HG03520 (cell line): Measurements from ENCODE around the gene NEURL1.

Source experiments
- ATAC-seq: cut with Tn5 transposase; IDR thresholded peaks from one replicate; pipeline ENCODE4 v1.9.1; 2021; ENCODE audit warnings: mild to moderate bottlenecking, moderate library complexity; ENCODE audit not compliant: unreplicated experiment

The NEURL1 gene

GRCh38 chr10:103557455-103557854 is 64.0 kb downstream of the NEURL1 start:
- ATAC-seq, result no peak

GRCh38 chr10:103558911-103559310 is 65.4 kb downstream of the NEURL1 start:
- no peak for ATAC-seq

GRCh38 chr10:103559776-103560175 is 66.3 kb downstream of the NEURL1 start:
- ATAC-seq, result no peak

GRCh38 chr10:103560886-103561285 is 67.4 kb downstream of the NEURL1 start:
- ATAC-seq, result no peak

GRCh38 chr10:103562383-103562782 is 68.9 kb downstream of the NEURL1 start:
- ATAC-seq, result no peak

GRCh38 chr10:103563231-103564115 is 70.0 kb downstream of the NEURL1 start:
- no peak for ATAC-seq

DNA sequence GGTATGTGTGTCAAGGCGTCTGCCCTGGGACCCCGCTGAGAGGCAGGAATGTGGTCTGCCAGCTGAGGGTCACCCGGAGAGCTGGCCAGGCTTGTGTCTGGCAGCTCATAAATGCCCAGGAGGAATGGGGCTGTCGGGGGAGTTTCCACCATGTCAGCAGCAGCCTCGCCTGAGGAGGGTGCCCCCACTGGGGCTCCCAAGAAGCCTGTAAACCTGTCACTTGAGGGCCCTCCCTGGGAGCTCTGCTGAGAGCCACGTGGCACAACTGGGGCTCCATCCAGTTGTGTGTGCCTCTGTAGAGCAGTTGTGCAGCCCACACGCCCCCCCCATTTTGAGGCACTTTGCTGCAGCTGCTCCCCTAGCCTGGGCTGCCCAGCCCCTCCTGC is 70.6 kb downstream of the NEURL1 start:
- ATAC-seq, result no peak

DNA sequence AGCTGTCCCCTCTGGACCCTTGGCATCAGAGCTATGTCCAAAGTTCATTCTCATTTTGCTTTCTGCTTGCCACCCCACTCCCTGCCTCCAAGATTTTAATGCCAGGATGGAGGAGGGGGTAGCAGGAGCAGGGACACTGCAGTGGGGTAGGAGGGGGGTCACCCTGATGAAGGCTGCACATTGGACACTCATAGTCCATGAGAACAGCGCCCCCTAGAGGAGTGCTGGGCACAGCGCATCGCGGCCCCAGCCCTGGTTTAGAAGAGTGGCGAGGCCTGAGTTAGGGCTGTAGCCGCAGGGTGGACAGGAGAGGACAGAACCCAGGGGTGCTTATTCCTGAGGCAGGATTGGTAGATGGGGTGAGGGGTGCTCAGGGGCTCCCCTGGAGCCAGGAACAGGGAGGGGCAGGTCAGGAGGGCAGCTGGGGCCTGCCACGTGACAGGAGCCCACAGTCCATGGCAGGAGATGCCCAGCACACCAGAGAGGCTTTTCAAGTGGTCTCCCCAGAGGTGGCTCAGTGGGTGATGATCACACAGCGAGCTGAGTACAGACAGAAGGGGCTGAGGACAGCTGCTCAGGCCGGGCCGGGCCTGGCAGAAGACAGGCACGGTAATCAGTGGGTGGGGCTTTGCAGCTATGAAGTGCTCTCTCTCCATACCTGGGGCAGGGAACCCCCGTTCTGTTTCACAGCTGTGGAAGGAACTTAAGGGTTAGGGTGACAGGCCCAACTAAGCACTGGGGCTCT is 71.4 kb downstream of the NEURL1 start:
- no peak for ATAC-seq

DNA sequence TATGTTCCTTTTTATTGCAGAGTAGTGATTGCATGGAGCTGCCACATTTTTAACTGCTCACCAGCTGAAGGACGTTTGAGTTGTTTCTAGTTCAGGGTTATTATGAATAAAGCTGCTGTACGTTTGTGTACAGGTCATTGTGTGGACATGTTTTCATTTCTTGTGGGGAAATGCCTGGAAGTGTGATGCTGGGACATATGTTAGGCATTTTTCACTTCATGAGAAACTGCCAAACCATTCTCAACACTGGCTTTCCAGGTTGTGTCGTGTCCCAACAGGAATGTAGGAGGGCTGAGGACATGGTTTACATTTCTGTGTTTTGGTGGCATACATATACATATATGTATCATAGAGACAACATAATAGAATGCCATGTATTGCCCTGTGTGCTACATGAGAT is 73.0 kb downstream of the NEURL1 start:
- ATAC-seq, result no peak

- no peak for ATAC-seq
Measured at GRCh38 chr10:103568505-103568904, 75.0 kb downstream of the NEURL1 start.

DNA sequence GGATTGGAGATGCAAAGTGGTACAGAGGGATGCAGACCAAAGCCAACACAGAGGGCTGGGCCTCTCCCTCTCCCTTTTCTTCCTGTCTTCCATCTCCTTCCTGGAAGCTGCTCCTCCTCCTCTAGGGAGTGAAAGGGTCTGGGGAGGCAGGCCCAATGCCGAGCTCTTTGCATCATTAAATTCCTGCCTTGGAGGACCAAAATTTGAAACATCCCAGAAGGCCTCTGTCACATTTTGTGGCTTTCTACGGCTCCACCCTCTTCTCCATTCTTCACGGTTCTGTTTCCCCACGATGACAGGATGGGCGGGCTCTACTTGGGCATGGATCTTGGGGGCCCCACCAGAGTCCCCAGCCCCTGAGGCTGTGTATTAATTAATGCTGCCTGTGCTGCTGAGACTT is 76.4 kb downstream of the NEURL1 start:
- no peak for ATAC-seq

DNA sequence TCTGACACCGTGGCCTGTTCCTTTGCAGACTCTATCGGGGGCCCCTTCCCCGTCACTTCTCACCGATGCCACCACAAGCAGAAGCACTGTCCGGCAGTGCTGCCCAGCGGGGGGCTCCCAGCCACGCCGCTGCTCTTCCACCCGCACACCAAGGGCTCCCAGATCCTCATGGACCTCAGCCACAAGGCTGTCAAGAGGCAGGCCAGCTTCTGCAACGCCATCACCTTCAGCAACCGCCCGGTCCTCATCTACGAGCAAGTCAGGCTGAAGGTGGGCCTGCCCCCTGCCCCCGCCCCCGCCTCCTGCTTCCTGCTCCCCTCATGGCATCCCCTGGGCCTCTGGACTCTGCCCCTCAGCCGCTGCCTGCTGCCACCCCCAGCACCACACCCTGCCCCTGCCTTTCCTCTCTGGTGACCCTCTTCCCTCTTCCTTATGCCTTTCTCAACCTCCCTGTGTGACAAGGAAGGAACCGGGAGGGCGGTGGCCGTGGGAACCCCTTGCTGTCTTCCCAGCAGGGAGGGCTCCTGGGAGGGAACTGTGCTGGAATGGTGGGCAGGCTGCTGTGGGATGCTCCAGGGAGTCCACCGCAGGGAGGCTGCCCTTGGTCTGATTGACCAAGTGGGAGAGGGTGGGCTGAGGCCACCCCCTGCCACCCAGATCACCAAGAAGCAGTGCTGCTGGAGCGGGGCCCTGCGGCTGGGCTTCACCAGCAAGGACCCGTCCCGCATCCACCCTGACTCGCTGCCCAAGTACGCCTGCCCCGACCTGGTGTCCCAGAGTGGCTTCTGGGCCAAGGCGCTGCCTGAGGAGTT is 77.5 kb downstream of the NEURL1 start:
- ATAC-seq, result no peak

GRCh38 chr10:103571656-103571975 is 78.1 kb downstream of the NEURL1 start:
- no peak for ATAC-seq

- ATAC-seq, result no peak
Measured at GRCh38 chr10:103572347-103573204, 79.1 kb downstream of the NEURL1 start.

GRCh38 chr10:103573205-103573487 is 79.6 kb downstream of the NEURL1 start:
- no peak for ATAC-seq

DNA sequence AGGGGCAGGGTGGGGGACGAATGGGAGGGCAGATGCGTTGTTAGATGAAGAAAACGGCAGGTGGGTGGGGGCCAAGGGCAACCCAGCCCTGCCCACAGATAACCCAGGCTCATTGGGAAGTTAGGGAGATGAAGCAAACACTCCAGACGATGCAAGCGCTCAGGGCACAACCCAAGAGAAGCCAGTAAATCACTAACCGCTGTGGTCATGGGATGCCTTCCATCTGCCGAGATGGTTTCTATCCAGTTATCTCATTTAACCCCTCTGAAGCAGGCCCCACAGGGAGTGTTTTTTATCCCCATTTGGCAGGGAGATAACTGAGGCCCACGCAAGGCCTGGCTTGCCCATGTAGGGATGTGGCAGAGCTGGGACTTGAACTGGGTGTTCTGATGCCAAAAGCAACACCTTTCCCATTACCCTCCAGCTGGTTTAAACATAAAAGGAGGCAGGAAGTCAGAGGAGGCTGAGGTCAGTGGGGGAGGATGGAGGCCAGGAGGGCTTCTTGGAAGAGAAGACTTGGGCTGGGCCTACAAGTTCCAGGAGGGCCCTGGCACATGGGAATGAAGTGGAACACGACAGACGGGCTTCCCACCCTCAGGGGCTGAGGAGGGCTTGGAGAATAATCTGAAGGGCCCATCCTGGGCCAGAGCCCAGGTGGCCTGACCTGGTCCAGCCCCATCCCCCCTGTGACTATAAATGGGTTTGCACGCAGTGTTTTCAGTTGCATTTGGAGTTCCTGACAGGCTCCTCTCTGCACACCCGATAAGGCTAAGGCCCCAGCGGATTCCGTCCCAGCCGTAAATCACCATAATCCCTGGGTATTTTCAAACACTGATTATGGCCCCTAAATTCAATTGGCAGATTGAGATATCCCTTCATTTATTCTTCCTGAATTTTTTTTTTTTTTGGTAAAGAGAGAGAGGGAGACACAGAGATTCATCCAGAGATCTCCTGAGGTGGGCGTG is 80.9 kb downstream of the NEURL1 start:
- ATAC-seq, result no peak

- no peak for ATAC-seq
Measured at GRCh38 chr10:103575416-103576075, 82.0 kb downstream of the NEURL1 start.

- ATAC-seq, result no peak
Measured at GRCh38 chr10:103576076-103576471, 82.6 kb downstream of the NEURL1 start.

GRCh38 chr10:103576862-103577261 is 83.4 kb downstream of the NEURL1 start:
- ATAC-seq, result no peak
